PFSK-1 (cell line): ENCODE results near the gene AIP.
A peak's percentile ranks its signal among the peaks of the same experiment; 100 is the strongest.

Experiments used
- FOXP2 ChIP-seq: optimal IDR thresholded peaks from 2 replicates; pipeline ENCODE3; 2011; ENCODE audit warnings: borderline replicate concordance, control low read depth, inconsistent platforms; ENCODE audit not compliant: insufficient read depth; ENCODE audit errors: extremely low read length, extremely low read depth
- POLR2AphosphoS5 ChIP-seq: IDR thresholded peaks from 2 replicates; pipeline ENCODE4 v1.6.1; 2012; ENCODE audit warnings: low read depth, mild to moderate bottlenecking, control low read depth, low read length, moderate library complexity
- REST ChIP-seq, 2 experiments: IDR thresholded peaks; 2 replicates each; pipeline versions ENCODE4 v1.6.1 to v1.8.0; 2011 to 2012; ENCODE audit warnings: low read depth in 2 of 2, low read length in 2 of 2, control low read depth in 1 of 2, inconsistent platforms in 1 of 2, mild to moderate bottlenecking in 1 of 2, moderate library complexity in 1 of 2; ENCODE audit not compliant: insufficient read depth in 1 of 2
- SIN3A ChIP-seq: IDR thresholded peaks from 2 replicates; pipeline ENCODE4 v1.6.1; 2012; ENCODE audit warnings: mild to moderate bottlenecking, low read length, moderate library complexity, borderline replicate concordance; ENCODE audit not compliant: insufficient read depth
- TAF1 ChIP-seq: IDR thresholded peaks from 2 replicates; pipeline ENCODE4 v1.6.1; 2012; ENCODE audit warnings: low read length, control low read depth, borderline replicate concordance; ENCODE audit not compliant: insufficient read depth

The AIP gene

DNA sequence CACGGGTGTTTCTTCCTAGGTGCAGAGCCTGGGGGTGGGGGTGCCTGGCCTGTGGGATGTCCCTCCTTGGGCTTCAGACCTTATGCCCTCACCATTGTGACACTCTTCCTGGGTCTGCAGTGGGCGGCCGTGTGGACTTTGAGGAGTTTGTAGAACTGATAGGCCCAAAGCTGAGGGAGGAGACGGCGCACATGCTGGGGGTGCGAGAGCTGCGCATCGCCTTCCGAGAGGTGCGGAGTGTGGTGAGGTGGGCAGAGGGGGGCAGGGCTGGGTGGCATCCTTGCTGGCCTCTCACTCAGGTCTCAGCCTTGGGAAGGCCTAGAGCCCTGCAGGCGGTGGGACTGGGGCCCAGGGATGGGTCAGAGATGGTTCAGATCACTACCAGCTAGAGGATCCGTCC is 25.4 kb upstream of the AIP start:
- TF ChIP-seq POLR2AphosphoS5 (no peak), REST (IDR thresholded peaks at IDR 0.05; ENCODE audit: insufficient read depth in 1 of 2, low read depth in 2 of 2, low read length in 2 of 2) (no peak), SIN3A (no peak), TAF1 (no peak), FOXP2 (no peak)

GRCh38 chr11:67458266-67458665 is 24.6 kb upstream of the AIP start:
- TF ChIP-seq FOXP2 = no peak
- no peak for TF ChIP-seq REST (IDR thresholded peaks at IDR 0.05; ENCODE audit: insufficient read depth in 1 of 2, low read depth in 2 of 2, low read length in 2 of 2)

- TF ChIP-seq SIN3A (no peak), REST (IDR thresholded peaks at IDR 0.05; ENCODE audit: insufficient read depth in 1 of 2, low read depth in 2 of 2, low read length in 2 of 2) (no peak), FOXP2 (no peak), TAF1 (no peak), POLR2AphosphoS5 (no peak)
Measured at GRCh38 chr11:67463186-67463585, 19.6 kb upstream of the AIP start.

GRCh38 chr11:67463680-67464410 is 19.0 kb upstream of the AIP start:
- peak; percentile 63 for TF ChIP-seq FOXP2
- TF ChIP-seq TAF1 = no peak

GRCh38 chr11:67464411-67465188 is 18.2 kb upstream of the AIP start:
- no peak for TF ChIP-seq FOXP2
- TF ChIP-seq TAF1 = 0 out of 2 replicates have a peak, but pooled peaks have one; percentile 36
- peak; percentile 78 for TF ChIP-seq POLR2AphosphoS5
- no peak for TF ChIP-seq SIN3A

DNA sequence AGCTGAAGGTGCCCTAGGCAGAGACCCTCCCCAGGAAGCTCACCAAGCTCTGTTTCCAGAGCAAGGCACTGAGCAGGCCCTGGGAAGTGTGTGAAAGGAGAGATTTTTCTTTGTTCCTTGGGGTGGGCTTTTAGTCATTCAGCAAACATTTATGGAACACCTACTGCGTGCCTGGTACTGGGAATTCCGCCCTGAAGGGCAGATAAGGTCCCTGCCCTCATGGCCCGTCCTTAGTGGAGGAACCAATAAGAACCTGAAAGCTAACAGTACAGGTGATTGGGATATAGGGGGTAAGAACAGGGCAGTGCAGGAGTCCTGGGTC is 17.7 kb upstream of the AIP start:
- TF ChIP-seq TAF1 (no peak), POLR2AphosphoS5 (no peak), REST (IDR thresholded peaks at IDR 0.05; ENCODE audit: insufficient read depth in 1 of 2, low read depth in 2 of 2, low read length in 2 of 2) (no peak), SIN3A (no peak), FOXP2 (no peak)
